K562 (cell line): Measurements from ENCODE around the gene PTK6. TPM values are rescaled to one million over a fixed set of nuclear protein-coding genes. Genes with fewer than 3 reads are reported as not detected.

Source experiments
- KAT8 ChIP-seq: fragments of 450-650 bp; IDR thresholded peaks from 2 replicates; pipeline ENCODE4 v1.6.1; 2016; ENCODE audit warnings: low read depth, mild to moderate bottlenecking
- POLR3A ChIP-seq: IDR thresholded peaks from 2 replicates; pipeline ENCODE4 v1.6.1; 2011; ENCODE audit warnings: borderline replicate concordance, mild to moderate bottlenecking, moderate library complexity; ENCODE audit not compliant: insufficient read length, insufficient read depth; ENCODE audit errors: extremely low read depth
- RBBP5 ChIP-seq: fragments of 200-600 bp; sonication (generic); IDR thresholded peaks from 2 replicates; pipeline ENCODE4 v1.6.1; 2012; ENCODE audit warnings: borderline replicate concordance, mild to moderate bottlenecking, low read length, control low read depth, inconsistent platforms; ENCODE audit not compliant: insufficient read depth, poor library complexity, severe bottlenecking
- ZBTB7A ChIP-seq: IDR thresholded peaks from 2 replicates; pipeline ENCODE4 v1.6.1; 2011; ENCODE audit warnings: low read depth, mild to moderate bottlenecking, low read length, moderate library complexity, borderline replicate concordance; ENCODE audit not compliant: control insufficient read depth
- polyA plus RNA-seq, 8 experiments: library from polyadenylated mRNA; depleted of rRNA in 4 of 8; stranded (reverse) in 5 of 8; unstranded in 3 of 8; fragments of >200 nt; fragmentation: Nextera tagmentation in 2 of 8; fragmentation: Illumina TruSeq in 1 of 8; extraction: Ambion mirVana in 2 of 8; extraction: Trizol in 1 of 8; gene quantifications; 2 replicates each; pipeline versions ENCODE4 v1.2.1 to v1.2.3, GENCODE V29; 2011 to 2014; ENCODE audit warnings: inconsistent platforms in 1 of 8, missing spikeins in 1 of 8
- total RNA-seq, 7 experiments: library from RNA; depleted of rRNA in 6 of 7; stranded (reverse); fragments of >200 nt in 6 of 7; fragmentation: Illumina TruSeq in 2 of 7; extraction: Trizol in 2 of 7; gene quantifications; 2 replicates each; pipeline versions ENCODE4 v1.2.1 to v1.2.3, GENCODE V29; 2011 to 2021; ENCODE audit warnings: low replicate concordance in 1 of 7
- TF ChIP-seq, protein P1 (sequence below): fragments of 450-650 bp; IDR thresholded peaks from 2 replicates; pipeline ENCODE4 v1.6.1; 2014; ENCODE audit warnings: low read depth, mild to moderate bottlenecking, moderate library complexity, borderline replicate concordance
- TF ChIP-seq, protein P2 (sequence below), 2 experiments: fragments of 450-650 bp; formaldehyde crosslinking in 1 of 2; IDR thresholded peaks; 2 replicates each; pipeline versions ENCODE4 v1.4.0 to v1.6.1; 2014 to 2020; ENCODE audit warnings: mild to moderate bottlenecking in 2 of 2, borderline replicate concordance in 1 of 2, low read depth in 1 of 2
- TF ChIP-seq, protein P3 (sequence below): sonication (generic); formaldehyde crosslinking; IDR thresholded peaks from 2 replicates; pipeline ENCODE4 v1.5.0; 2020; ENCODE audit warnings: missing genetic modification reagents
- TF ChIP-seq, protein P4 (sequence below): fragments of 250-450 bp; sonication (Bioruptor Pico); IDR thresholded peaks from 2 replicates; pipeline ENCODE4 v1.4.0; 2020; ENCODE audit warnings: mild to moderate bottlenecking, moderate library complexity, borderline replicate concordance
- TF ChIP-seq, protein P5 (sequence below): fragments of 450-650 bp; IDR thresholded peaks from 2 replicates; pipeline ENCODE4 v1.6.1; 2016

Gene PTK6
- total and polyA plus RNA-seq, 9 of the 15 experiments (the other 6 are each of a cell fraction or from before 2014, with no cell fraction given) = 0.07 TPM; not detected in 8

DNA sequence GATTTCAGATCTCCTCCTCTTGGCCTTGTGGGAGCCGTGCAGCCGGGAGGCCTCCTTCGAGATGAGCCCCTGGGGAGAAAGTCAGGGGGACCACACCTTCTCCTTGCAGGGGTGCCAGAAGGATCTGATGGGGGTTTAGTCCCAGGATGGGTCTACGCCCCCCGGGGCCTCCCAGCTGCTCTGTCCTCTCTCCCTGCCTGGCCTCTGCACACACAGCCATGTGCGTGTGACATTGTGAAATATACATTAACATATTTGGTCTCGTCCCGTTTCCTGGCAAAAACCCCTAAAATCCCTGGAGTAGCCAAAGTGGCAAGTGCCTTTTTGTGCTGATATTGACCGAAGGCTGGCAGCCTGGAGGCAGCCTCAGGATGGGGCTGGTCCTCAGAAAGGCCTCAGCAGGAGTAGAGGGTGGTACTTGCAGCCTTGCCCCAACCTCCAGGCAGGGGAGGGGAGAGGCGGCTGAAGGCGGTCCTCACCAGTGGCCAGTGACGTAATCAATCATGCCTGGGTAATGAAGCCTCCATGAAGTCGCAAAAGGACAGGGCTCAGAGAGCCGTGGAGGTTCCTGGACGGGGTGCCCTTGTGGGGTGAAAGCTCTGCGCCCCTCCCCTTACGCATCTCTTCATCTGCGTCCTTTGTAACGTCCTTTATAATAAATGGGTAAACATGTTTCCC lies 42.0 kb upstream of the PTK6 start (continued):
- TF ChIP-seq RBBP5 = no peak
- TF ChIP-seq, protein P1, sequence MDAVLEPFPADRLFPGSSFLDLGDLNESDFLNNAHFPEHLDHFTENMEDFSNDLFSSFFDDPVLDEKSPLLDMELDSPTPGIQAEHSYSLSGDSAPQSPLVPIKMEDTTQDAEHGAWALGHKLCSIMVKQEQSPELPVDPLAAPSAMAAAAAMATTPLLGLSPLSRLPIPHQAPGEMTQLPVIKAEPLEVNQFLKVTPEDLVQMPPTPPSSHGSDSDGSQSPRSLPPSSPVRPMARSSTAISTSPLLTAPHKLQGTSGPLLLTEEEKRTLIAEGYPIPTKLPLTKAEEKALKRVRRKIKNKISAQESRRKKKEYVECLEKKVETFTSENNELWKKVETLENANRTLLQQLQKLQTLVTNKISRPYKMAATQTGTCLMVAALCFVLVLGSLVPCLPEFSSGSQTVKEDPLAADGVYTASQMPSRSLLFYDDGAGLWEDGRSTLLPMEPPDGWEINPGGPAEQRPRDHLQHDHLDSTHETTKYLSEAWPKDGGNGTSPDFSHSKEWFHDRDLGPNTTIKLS = no peak
- TF ChIP-seq, protein P2, sequence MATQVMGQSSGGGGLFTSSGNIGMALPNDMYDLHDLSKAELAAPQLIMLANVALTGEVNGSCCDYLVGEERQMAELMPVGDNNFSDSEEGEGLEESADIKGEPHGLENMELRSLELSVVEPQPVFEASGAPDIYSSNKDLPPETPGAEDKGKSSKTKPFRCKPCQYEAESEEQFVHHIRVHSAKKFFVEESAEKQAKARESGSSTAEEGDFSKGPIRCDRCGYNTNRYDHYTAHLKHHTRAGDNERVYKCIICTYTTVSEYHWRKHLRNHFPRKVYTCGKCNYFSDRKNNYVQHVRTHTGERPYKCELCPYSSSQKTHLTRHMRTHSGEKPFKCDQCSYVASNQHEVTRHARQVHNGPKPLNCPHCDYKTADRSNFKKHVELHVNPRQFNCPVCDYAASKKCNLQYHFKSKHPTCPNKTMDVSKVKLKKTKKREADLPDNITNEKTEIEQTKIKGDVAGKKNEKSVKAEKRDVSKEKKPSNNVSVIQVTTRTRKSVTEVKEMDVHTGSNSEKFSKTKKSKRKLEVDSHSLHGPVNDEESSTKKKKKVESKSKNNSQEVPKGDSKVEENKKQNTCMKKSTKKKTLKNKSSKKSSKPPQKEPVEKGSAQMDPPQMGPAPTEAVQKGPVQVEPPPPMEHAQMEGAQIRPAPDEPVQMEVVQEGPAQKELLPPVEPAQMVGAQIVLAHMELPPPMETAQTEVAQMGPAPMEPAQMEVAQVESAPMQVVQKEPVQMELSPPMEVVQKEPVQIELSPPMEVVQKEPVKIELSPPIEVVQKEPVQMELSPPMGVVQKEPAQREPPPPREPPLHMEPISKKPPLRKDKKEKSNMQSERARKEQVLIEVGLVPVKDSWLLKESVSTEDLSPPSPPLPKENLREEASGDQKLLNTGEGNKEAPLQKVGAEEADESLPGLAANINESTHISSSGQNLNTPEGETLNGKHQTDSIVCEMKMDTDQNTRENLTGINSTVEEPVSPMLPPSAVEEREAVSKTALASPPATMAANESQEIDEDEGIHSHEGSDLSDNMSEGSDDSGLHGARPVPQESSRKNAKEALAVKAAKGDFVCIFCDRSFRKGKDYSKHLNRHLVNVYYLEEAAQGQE (IDR thresholded peaks at IDR 0.05; ENCODE audit: borderline replicate concordance) = peak; percentile 72
- TF ChIP-seq, protein P2 (CRISPR knock-in tag; IDR thresholded peaks at IDR 0.05; ENCODE audit: low read depth) = no peak
- no peak for TF ChIP-seq KAT8
- TF ChIP-seq POLR3A = no peak
- TF ChIP-seq, protein P3, sequence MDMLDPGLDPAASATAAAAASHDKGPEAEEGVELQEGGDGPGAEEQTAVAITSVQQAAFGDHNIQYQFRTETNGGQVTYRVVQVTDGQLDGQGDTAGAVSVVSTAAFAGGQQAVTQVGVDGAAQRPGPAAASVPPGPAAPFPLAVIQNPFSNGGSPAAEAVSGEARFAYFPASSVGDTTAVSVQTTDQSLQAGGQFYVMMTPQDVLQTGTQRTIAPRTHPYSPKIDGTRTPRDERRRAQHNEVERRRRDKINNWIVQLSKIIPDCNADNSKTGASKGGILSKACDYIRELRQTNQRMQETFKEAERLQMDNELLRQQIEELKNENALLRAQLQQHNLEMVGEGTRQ = no peak
- TF ChIP-seq, protein P4, sequence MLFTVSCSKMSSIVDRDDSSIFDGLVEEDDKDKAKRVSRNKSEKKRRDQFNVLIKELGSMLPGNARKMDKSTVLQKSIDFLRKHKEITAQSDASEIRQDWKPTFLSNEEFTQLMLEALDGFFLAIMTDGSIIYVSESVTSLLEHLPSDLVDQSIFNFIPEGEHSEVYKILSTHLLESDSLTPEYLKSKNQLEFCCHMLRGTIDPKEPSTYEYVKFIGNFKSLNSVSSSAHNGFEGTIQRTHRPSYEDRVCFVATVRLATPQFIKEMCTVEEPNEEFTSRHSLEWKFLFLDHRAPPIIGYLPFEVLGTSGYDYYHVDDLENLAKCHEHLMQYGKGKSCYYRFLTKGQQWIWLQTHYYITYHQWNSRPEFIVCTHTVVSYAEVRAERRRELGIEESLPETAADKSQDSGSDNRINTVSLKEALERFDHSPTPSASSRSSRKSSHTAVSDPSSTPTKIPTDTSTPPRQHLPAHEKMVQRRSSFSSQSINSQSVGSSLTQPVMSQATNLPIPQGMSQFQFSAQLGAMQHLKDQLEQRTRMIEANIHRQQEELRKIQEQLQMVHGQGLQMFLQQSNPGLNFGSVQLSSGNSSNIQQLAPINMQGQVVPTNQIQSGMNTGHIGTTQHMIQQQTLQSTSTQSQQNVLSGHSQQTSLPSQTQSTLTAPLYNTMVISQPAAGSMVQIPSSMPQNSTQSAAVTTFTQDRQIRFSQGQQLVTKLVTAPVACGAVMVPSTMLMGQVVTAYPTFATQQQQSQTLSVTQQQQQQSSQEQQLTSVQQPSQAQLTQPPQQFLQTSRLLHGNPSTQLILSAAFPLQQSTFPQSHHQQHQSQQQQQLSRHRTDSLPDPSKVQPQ (CRISPR knock-in tag) = no peak
- TF ChIP-seq, protein P5, sequence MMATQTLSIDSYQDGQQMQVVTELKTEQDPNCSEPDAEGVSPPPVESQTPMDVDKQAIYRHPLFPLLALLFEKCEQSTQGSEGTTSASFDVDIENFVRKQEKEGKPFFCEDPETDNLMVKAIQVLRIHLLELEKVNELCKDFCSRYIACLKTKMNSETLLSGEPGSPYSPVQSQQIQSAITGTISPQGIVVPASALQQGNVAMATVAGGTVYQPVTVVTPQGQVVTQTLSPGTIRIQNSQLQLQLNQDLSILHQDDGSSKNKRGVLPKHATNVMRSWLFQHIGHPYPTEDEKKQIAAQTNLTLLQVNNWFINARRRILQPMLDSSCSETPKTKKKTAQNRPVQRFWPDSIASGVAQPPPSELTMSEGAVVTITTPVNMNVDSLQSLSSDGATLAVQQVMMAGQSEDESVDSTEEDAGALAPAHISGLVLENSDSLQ = 0 out of 2 replicates have a peak, but pooled peaks have one; percentile 19
- 0 out of 2 replicates have a peak, but pooled peaks have one; percentile 19 for TF ChIP-seq ZBTB7A
